ENCODE measurements around the gene MRS2.
"Not testable (repeated sequence)": the region's sequence is repeated elsewhere in the genome, so short reads cannot be mapped to it uniquely, and the experiment has no call there.

Gene MRS2

GRCh38 chr6:24402697-24403500 is at the start of gene MRS2:
TSS of gene MRS2 (plus strand) at chr6:24402936. CDS start at chr6:24403047, 111 bp downstream.
- Mint-ChIP-seq H3K4me3 (peak within 1 kb of the TSS; percentile 94), H3K9me3 (no peaks in the 10 kb centered on the region), H3K36me3 (ENCODE audit: low read depth) (peaks cover 8% of the 10 kb centered on the region), H3K27ac (peak within 1 kb of the TSS; percentile 87), H3K27me3 (peaks cover 9% of the 10 kb centered on the region), H3K4me1 (peaks cover 29% of the 10 kb centered on the region)
- ATAC-seq: peak; percentile 96
- peak; percentile 80 for DNase-seq

- no peak overlapping the region for H3K4me3 Mint-ChIP-seq
- no peak overlapping the region for H3K27ac Mint-ChIP-seq
- no peaks in the 10 kb centered on the region for H3K9me3 Mint-ChIP-seq
- DNase-seq: no peak
- no peaks in the 10 kb centered on the region for H3K36me3 Mint-ChIP-seq (ENCODE audit: low read depth)
- ATAC-seq: no peak
- H3K27me3 Mint-ChIP-seq: peaks cover 28% of the 10 kb centered on the region
- peaks cover 8% of the 10 kb centered on the region for H3K4me1 Mint-ChIP-seq
These were observed 48.9 kb upstream of the MRS2 start for GRCh38 chr6:24353861-24354260.

GRCh38 chr6:24355393-24355792 is 47.3 kb upstream of the MRS2 start:
- Mint-ChIP-seq H3K9me3 (no peaks in the 10 kb centered on the region), H3K4me3 (no peak overlapping the region), H3K4me1 (peaks cover 16% of the 10 kb centered on the region), H3K27ac (no peak overlapping the region), H3K36me3 (ENCODE audit: low read depth) (no peaks in the 10 kb centered on the region), H3K27me3 (peaks cover 23% of the 10 kb centered on the region)
- DNase-seq (no peak), ATAC-seq (no peak)

GRCh38 chr6:24356310-24356973 is 46.3 kb upstream of the MRS2 start:
- Mint-ChIP-seq H3K4me3 (no peak overlapping the region), H3K4me1 (peaks cover 19% of the 10 kb centered on the region), H3K9me3 (no peaks in the 10 kb centered on the region), H3K27ac (no peak overlapping the region), H3K36me3 (ENCODE audit: low read depth) (no peaks in the 10 kb centered on the region), H3K27me3 (peaks cover 17% of the 10 kb centered on the region)
- DNase-seq: no peak
- ATAC-seq: no peak

GRCh38 chr6:24357336-24358218 is 45.2 kb upstream of the MRS2 start, which contains the start of gene DCDC2:
TSS of gene DCDC2 (minus strand) at chr6:24358059. CDS start at chr6:24357750, 309 bp downstream.
- DNase-seq (peak; percentile 20), ATAC-seq (peak; percentile 13)
- Mint-ChIP-seq H3K4me1 (peaks cover 19% of the 10 kb centered on the region), H3K9me3 (no peaks in the 10 kb centered on the region), H3K27me3 (peaks cover 20% of the 10 kb centered on the region), H3K27ac (no peak within 1 kb of the TSS), H3K36me3 (ENCODE audit: low read depth) (no peaks in the 10 kb centered on the region), H3K4me3 (peak within 1 kb of the TSS; percentile 65)

GRCh38 chr6:24358219-24358821 is 44.4 kb upstream of the MRS2 start:
- ATAC-seq: no peak
- H3K4me3 Mint-ChIP-seq: peak overlapping the region; percentile 65
- H3K9me3 Mint-ChIP-seq: no peaks in the 10 kb centered on the region
- peaks cover 24% of the 10 kb centered on the region for H3K27me3 Mint-ChIP-seq
- H3K36me3 Mint-ChIP-seq (ENCODE audit: low read depth): no peaks in the 10 kb centered on the region
- no peak overlapping the region for H3K27ac Mint-ChIP-seq
- no peak for DNase-seq
- H3K4me1 Mint-ChIP-seq: peaks cover 19% of the 10 kb centered on the region

- DNase-seq: peak; percentile 88
- H3K27me3 Mint-ChIP-seq: peaks cover 29% of the 10 kb centered on the region
These were observed 42.9 kb upstream of the MRS2 start for GRCh38 chr6:24359640-24360454.

GRCh38 chr6:24362363-24362762 is 40.4 kb upstream of the MRS2 start:
- H3K4me3 Mint-ChIP-seq; ATAC-seq; H3K9me3 Mint-ChIP-seq; H3K36me3 Mint-ChIP-seq (ENCODE audit: low read depth); H3K27ac Mint-ChIP-seq; DNase-seq: not testable (repeated sequence)
- H3K27me3 Mint-ChIP-seq: peaks cover 21% of the 10 kb centered on the region
- H3K4me1 Mint-ChIP-seq: peaks cover 19% of the 10 kb centered on the region

More at GRCh38 chr6:24359640-24360454, 42.9 kb upstream of the MRS2 start:
- Mint-ChIP-seq H3K36me3 (ENCODE audit: low read depth) (no peaks in the 10 kb centered on the region), H3K4me1 (peaks cover 19% of the 10 kb centered on the region), H3K4me3 (peak overlapping the region; percentile 72), H3K27ac (no peak overlapping the region), H3K9me3 (no peaks in the 10 kb centered on the region)
- ATAC-seq: peak; percentile 92

DNA sequence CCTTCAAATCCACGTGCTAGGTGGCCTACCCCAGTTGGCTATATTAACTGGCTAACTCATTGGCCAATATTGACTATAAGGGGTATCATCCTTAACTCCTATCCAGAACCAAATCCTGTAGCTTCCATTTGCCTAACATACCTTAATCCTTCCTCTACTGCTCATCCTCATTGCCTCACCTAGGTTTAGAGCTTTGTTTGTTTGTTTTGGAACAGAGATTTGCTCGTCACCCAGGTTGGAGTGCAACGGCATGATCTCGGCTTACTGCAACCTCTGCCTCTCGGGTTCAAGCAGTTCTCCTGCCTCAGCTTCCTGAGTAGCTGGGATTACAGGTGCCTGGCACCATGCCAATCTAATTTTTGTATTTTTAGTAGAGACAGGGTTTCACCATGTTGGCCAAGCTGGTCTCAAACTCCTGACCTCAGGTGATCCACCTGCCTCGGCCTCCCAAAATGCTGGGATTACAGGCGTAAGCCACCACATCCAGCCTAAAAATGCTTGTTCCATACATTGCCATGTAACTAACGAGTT is 37.6 kb upstream of the MRS2 start:
- not testable (repeated sequence) for H3K4me1 Mint-ChIP-seq; H3K4me3 Mint-ChIP-seq; DNase-seq; H3K27ac Mint-ChIP-seq; ATAC-seq; H3K36me3 Mint-ChIP-seq (ENCODE audit: low read depth); H3K9me3 Mint-ChIP-seq
- H3K27me3 Mint-ChIP-seq: peaks cover 14% of the 10 kb centered on the region

DNA sequence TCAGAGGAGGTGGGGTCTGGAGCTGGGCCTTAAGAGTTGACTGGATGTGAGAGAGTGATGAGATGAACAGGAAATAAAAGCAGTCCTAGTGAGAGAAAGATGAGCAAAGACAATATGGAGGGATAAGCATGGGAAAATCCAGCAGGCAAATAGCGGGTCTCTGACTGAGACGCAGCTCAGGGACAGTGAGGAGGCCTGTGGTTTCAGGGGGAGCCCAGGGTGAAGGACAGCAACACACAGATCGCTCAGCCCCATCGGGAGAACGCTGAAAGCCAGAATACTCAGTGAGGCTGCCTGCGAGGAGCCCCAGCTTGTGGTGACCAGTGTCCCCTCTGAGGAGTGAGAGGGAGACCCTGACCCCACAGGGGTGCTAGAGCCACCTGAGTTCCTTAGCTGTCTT is 28.1 kb upstream of the MRS2 start:
- ATAC-seq (no peak), DNase-seq (no peak)
- H3K27me3 Mint-ChIP-seq: peaks cover 15% of the 10 kb centered on the region
- no peak overlapping the region for H3K4me3 Mint-ChIP-seq
- no peaks in the 10 kb centered on the region for H3K9me3 Mint-ChIP-seq
- H3K36me3 Mint-ChIP-seq (ENCODE audit: low read depth): no peaks in the 10 kb centered on the region
- no peaks in the 10 kb centered on the region for H3K4me1 Mint-ChIP-seq
- no peak overlapping the region for H3K27ac Mint-ChIP-seq

GRCh38 chr6:24376871-24377270 is 25.9 kb upstream of the MRS2 start:
- H3K4me3 Mint-ChIP-seq: no peak overlapping the region
- no peaks in the 10 kb centered on the region for H3K36me3 Mint-ChIP-seq (ENCODE audit: low read depth)
- H3K27me3 Mint-ChIP-seq: peaks cover 12% of the 10 kb centered on the region
- no peak overlapping the region for H3K27ac Mint-ChIP-seq
- no peaks in the 10 kb centered on the region for H3K9me3 Mint-ChIP-seq
- no peaks in the 10 kb centered on the region for H3K4me1 Mint-ChIP-seq
- ATAC-seq: no peak
- DNase-seq: no peak

DNA sequence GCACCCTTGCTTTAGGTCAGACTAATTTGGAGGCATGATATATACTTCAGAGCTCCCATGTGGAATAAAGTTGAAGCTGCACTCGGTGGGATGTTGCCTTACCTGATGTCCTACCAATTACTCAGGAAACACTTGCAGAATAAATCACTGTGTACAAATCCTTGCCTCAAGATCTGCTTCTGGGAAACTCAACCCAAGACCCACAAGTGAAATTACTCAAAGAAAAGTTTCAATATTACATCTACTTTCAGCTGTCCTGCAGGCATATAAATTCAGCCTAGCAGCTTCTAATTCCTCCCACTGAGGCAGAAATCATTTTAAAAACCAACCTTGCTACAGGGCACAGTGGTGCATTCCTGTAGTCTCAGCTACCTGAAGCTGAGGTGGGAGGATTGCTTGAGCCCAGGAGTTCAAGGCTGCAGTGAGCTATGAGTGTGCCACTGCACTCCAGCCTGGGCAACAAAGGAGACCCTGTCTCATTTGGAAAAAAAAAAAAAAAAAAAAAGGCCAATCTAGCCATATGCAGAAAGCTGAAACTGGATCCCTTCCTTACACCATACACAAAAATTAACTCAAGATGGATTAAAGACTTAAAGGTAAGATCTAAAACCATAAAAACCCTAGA is 24.2 kb upstream of the MRS2 start:
- Mint-ChIP-seq H3K27ac (no peak overlapping the region), H3K27me3 (peaks cover 8% of the 10 kb centered on the region), H3K4me1 (no peaks in the 10 kb centered on the region)

More for the DNA sequence above, 24.2 kb upstream of the MRS2 start:
- no peaks in the 10 kb centered on the region for H3K36me3 Mint-ChIP-seq (ENCODE audit: low read depth)
- ATAC-seq (no peak), DNase-seq (no peak)
- H3K4me3 Mint-ChIP-seq: no peak overlapping the region
- no peaks in the 10 kb centered on the region for H3K9me3 Mint-ChIP-seq
